Measurements from ENCODE around the gene RAB40B. TPM values are rescaled to one million over a fixed set of nuclear protein-coding genes. Genes with fewer than 3 reads are reported as not detected.
A peak's percentile ranks its signal among the peaks of the same experiment; 100 is the strongest.

RAB40B gene
- total and polyA plus RNA-seq, 2 of the 13 experiments (the other 11 are each of a cell fraction or from before 2014, with no cell fraction given) = 6.2 to 6.5 TPM

DNA sequence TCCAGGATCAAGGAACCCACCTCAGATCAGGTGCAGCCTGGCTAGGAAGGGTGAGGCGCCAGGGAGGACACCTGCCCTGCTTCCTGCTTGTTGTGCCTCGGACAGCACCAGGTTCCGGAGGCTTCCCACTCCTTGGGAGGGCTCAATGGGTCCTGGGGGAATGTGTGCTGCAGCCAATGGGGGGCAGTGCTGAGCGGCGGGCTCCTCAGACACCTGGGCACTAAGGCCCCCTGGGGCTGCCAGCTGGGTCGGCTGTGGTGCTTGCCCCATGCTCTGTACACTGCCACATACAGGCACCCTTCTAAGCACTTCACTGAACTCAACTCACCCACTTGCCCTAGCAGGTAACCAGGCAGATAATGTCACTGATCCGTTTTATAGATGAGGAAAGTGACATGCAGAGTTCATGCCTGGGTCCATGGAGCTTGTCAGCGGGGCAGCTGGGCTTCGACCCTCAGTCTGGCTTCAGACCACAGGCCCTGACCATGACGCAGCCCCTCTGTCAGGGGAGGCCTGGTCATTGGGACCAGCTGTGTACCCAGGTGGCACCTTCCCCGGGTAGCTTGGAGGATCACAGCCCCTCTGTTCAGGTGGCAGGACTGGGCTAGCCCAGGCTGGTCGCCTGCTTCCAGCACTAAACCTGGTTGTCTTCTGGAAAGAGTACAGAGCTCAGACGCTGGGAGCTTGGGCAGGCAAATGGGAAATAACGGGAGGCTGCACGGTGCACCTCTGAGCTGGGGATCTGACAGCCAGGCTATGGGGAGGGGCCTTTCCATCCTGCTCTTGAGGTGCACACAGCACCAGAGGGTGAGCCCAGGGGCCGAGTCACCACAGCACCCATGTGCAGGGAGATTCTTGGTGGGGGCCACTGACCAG lies 45.1 kb upstream of the RAB40B start (continued):
- TF ChIP-seq, protein P1, sequence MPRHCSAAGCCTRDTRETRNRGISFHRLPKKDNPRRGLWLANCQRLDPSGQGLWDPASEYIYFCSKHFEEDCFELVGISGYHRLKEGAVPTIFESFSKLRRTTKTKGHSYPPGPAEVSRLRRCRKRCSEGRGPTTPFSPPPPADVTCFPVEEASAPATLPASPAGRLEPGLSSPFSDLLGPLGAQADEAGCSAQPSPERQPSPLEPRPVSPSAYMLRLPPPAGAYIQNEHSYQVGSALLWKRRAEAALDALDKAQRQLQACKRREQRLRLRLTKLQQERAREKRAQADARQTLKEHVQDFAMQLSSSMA (CRISPR knock-in tag; IDR thresholded peaks at IDR 0.05) = no peak
- TF ChIP-seq, protein P2, sequence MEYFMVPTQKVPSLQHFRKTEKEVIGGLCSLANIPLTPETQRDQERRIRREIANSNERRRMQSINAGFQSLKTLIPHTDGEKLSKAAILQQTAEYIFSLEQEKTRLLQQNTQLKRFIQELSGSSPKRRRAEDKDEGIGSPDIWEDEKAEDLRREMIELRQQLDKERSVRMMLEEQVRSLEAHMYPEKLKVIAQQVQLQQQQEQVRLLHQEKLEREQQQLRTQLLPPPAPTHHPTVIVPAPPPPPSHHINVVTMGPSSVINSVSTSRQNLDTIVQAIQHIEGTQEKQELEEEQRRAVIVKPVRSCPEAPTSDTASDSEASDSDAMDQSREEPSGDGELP (IDR thresholded peaks at IDR 0.05; ENCODE audit: borderline replicate concordance, low read depth) = no peak
- TF ChIP-seq, protein P3, sequence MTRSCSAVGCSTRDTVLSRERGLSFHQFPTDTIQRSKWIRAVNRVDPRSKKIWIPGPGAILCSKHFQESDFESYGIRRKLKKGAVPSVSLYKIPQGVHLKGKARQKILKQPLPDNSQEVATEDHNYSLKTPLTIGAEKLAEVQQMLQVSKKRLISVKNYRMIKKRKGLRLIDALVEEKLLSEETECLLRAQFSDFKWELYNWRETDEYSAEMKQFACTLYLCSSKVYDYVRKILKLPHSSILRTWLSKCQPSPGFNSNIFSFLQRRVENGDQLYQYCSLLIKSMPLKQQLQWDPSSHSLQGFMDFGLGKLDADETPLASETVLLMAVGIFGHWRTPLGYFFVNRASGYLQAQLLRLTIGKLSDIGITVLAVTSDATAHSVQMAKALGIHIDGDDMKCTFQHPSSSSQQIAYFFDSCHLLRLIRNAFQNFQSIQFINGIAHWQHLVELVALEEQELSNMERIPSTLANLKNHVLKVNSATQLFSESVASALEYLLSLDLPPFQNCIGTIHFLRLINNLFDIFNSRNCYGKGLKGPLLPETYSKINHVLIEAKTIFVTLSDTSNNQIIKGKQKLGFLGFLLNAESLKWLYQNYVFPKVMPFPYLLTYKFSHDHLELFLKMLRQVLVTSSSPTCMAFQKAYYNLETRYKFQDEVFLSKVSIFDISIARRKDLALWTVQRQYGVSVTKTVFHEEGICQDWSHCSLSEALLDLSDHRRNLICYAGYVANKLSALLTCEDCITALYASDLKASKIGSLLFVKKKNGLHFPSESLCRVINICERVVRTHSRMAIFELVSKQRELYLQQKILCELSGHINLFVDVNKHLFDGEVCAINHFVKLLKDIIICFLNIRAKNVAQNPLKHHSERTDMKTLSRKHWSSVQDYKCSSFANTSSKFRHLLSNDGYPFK (CRISPR knock-in tag; IDR thresholded peaks at IDR 0.05; ENCODE audit: borderline replicate concordance) = no peak
- TF ChIP-seq ATF7-NPFF (CRISPR knock-in tag; IDR thresholded peaks at IDR 0.05; ENCODE audit: low read depth) (no peak), ZNF652 (CRISPR knock-in tag; IDR thresholded peaks at IDR 0.05; ENCODE audit: borderline replicate concordance, low read depth) (no peak), MEIS1 (CRISPR knock-in tag; IDR thresholded peaks at IDR 0.05; ENCODE audit: borderline replicate concordance) (no peak), RBFOX2 (IDR thresholded peaks at IDR 0.05; ENCODE audit: low read depth, low read length) (peak; percentile 57), ZNF446 (CRISPR knock-in tag; IDR thresholded peaks at IDR 0.05) (no peak), ZNF335 (CRISPR knock-in tag; IDR thresholded peaks at IDR 0.05) (no peak), ZNF780A (CRISPR knock-in tag; IDR thresholded peaks at IDR 0.05) (no peak), AGO2 (optimal IDR thresholded peaks at IDR 0.05; ENCODE audit: low read depth, low read length) (peak; percentile 81), GFI1 (CRISPR knock-in tag; IDR thresholded peaks at IDR 0.05; ENCODE audit: borderline replicate concordance) (no peak), RNF2 (conservative IDR thresholded peaks at IDR 0.05; ENCODE audit: low read depth) (no peak)
- TF ChIP-seq, protein P4, sequence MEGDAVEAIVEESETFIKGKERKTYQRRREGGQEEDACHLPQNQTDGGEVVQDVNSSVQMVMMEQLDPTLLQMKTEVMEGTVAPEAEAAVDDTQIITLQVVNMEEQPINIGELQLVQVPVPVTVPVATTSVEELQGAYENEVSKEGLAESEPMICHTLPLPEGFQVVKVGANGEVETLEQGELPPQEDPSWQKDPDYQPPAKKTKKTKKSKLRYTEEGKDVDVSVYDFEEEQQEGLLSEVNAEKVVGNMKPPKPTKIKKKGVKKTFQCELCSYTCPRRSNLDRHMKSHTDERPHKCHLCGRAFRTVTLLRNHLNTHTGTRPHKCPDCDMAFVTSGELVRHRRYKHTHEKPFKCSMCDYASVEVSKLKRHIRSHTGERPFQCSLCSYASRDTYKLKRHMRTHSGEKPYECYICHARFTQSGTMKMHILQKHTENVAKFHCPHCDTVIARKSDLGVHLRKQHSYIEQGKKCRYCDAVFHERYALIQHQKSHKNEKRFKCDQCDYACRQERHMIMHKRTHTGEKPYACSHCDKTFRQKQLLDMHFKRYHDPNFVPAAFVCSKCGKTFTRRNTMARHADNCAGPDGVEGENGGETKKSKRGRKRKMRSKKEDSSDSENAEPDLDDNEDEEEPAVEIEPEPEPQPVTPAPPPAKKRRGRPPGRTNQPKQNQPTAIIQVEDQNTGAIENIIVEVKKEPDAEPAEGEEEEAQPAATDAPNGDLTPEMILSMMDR (CRISPR knock-in tag; IDR thresholded peaks at IDR 0.05) = peak; percentile 38
- TF ChIP-seq, protein P5, sequence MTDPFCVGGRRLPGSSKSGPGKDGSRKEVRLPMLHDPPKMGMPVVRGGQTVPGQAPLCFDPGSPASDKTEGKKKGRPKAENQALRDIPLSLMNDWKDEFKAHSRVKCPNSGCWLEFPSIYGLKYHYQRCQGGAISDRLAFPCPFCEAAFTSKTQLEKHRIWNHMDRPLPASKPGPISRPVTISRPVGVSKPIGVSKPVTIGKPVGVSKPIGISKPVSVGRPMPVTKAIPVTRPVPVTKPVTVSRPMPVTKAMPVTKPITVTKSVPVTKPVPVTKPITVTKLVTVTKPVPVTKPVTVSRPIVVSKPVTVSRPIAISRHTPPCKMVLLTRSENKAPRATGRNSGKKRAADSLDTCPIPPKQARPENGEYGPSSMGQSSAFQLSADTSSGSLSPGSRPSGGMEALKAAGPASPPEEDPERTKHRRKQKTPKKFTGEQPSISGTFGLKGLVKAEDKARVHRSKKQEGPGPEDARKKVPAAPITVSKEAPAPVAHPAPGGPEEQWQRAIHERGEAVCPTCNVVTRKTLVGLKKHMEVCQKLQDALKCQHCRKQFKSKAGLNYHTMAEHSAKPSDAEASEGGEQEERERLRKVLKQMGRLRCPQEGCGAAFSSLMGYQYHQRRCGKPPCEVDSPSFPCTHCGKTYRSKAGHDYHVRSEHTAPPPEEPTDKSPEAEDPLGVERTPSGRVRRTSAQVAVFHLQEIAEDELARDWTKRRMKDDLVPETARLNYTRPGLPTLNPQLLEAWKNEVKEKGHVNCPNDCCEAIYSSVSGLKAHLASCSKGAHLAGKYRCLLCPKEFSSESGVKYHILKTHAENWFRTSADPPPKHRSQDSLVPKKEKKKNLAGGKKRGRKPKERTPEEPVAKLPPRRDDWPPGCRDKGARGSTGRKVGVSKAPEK (CRISPR knock-in tag; IDR thresholded peaks at IDR 0.05; ENCODE audit: borderline replicate concordance) = no peak
- TF ChIP-seq, protein P6, sequence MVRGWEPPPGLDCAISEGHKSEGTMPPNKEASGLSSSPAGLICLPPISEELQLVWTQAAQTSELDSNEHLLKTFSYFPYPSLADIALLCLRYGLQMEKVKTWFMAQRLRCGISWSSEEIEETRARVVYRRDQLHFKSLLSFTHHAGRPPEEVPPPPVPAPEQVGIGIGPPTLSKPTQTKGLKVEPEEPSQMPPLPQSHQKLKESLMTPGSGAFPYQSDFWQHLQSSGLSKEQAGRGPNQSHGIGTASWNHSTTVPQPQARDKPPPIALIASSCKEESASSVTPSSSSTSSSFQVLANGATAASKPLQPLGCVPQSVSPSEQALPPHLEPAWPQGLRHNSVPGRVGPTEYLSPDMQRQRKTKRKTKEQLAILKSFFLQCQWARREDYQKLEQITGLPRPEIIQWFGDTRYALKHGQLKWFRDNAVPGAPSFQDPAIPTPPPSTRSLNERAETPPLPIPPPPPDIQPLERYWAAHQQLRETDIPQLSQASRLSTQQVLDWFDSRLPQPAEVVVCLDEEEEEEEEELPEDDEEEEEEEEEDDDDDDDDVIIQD (CRISPR knock-in tag; IDR thresholded peaks at IDR 0.05; ENCODE audit: low read depth) = no peak
